ENCODE measurements around the gene MACF1. TPM values are rescaled to one million over a fixed set of nuclear protein-coding genes. Genes with fewer than 3 reads are reported as not detected.

Gene MACF1
- total and polyA plus RNA-seq, 8 donors: 358 to 484 (median 440) TPM

DNA sequence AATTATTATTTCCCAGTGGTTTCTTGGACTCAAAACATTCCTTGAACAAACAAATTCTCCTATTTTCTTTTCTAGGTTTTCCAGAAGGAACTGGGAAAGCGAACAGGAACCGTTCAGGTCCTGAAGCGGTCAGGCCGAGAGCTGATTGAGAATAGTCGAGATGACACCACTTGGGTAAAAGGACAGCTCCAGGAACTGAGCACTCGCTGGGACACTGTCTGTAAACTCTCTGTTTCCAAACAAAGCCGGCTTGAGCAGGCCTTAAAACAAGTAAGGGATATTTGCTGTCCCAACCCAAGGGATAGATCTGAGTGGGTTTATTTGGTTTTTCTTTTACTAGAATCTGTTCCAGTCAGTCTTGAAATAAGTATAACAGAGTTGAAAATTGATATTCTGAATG lies 247.6 kb downstream of the MACF1 start:
- no peak for DNase-seq
- H3K27me3 ChIP-seq: no peaks in the 10 kb centered on the region
- intact Hi-C loops (cut with DNase I): no loop called here
- no peak for ATAC-seq
- peaks cover 24 to 100% of the 10 kb centered on the region in 2 donors for H3K36me3 ChIP-seq
- H3K4me1 ChIP-seq: peaks cover 0 to 7% of the 10 kb centered on the region in 2 donors
- H3K27ac ChIP-seq: peak overlapping the region in 1 of 2 donors; percentile 5
- H3K4me3 ChIP-seq: no peak overlapping the region
- TF ChIP-seq, protein P1, sequence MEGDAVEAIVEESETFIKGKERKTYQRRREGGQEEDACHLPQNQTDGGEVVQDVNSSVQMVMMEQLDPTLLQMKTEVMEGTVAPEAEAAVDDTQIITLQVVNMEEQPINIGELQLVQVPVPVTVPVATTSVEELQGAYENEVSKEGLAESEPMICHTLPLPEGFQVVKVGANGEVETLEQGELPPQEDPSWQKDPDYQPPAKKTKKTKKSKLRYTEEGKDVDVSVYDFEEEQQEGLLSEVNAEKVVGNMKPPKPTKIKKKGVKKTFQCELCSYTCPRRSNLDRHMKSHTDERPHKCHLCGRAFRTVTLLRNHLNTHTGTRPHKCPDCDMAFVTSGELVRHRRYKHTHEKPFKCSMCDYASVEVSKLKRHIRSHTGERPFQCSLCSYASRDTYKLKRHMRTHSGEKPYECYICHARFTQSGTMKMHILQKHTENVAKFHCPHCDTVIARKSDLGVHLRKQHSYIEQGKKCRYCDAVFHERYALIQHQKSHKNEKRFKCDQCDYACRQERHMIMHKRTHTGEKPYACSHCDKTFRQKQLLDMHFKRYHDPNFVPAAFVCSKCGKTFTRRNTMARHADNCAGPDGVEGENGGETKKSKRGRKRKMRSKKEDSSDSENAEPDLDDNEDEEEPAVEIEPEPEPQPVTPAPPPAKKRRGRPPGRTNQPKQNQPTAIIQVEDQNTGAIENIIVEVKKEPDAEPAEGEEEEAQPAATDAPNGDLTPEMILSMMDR (IDR thresholded peaks at IDR 0.05): no peak
- H3K9me3 ChIP-seq: no peaks in the 10 kb centered on the region

DNA sequence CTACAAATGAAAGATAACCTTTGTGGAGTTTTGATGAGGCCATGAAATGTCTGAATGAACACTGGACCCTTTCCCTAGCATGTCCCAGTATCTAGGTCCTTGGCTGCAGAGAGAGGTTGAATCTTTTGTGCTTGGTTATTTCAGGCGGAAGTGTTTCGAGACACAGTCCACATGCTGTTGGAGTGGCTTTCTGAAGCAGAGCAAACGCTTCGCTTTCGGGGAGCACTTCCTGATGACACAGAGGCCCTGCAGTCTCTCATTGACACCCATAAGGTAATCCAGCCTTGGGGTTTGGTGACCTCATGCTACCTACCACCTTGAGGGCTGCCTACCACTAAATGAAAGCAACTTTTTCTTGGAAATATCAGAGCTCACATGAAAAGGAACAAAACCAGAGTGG lies 248.0 kb downstream of the MACF1 start:
- intact Hi-C loops (cut with DNase I): no loop called here
- TF ChIP-seq, protein P1 (IDR thresholded peaks at IDR 0.05): no peak
- H3K9me3 ChIP-seq: no peaks in the 10 kb centered on the region
- H3K27me3 ChIP-seq: no peaks in the 10 kb centered on the region
- peaks cover 0 to 7% of the 10 kb centered on the region in 2 donors for H3K4me1 ChIP-seq
- H3K27ac ChIP-seq: no peak overlapping the region
- no peak for ATAC-seq
- peaks cover 24 to 100% of the 10 kb centered on the region in 2 donors for H3K36me3 ChIP-seq
- H3K4me3 ChIP-seq: no peak overlapping the region
- DNase-seq: no peak

DNA sequence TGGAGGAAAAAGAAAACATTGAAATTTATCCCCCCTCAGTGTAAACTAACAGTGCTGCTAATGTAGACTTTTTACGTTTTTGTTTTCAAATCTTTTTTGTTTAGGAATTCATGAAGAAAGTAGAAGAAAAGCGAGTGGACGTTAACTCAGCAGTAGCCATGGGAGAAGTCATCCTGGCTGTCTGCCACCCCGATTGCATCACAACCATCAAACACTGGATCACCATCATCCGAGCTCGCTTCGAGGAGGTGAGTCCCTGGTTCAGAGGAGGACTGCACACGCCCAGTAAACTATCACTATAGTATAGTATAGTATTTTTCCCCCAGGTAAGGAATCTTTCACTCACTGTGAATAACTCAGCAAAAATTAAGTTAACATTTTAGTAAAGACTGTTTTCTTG lies 249.1 kb downstream of the MACF1 start:
- H3K4me1 ChIP-seq: peaks cover 0 to 7% of the 10 kb centered on the region in 2 donors
- no peaks in the 10 kb centered on the region for H3K9me3 ChIP-seq
- TF ChIP-seq, protein P1 (IDR thresholded peaks at IDR 0.05): no peak
- DNase-seq (peak in 3 of 4 donors; percentile 35 to 53 (median 49)), ATAC-seq (peak; percentile 64)
- no peak overlapping the region for H3K4me3 ChIP-seq
- peaks cover 19 to 100% of the 10 kb centered on the region in 2 donors for H3K36me3 ChIP-seq
- no peaks in the 10 kb centered on the region for H3K27me3 ChIP-seq
- no peak overlapping the region for H3K27ac ChIP-seq
- intact Hi-C loops (cut with DNase I): no loop called here

DNA sequence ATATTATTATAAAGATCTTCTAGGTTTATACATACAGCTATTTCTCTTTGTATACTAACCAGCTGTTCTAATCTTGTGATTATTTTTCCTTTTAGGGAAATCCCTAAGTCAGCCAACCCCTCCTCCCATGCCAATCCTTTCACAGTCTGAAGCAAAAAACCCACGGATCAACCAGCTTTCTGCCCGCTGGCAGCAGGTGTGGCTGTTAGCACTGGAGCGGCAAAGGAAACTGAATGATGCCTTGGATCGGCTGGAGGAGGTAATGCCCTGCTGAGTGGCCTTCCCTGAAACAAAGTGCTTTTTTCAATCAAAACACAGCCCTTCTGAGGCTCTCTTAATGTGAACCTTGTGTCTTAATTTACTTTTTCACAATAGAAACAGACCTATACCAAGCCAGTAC lies 254.5 kb downstream of the MACF1 start:
- Histone ChIP-seq H3K9me3 (no peaks in the 10 kb centered on the region), H3K27me3 (no peaks in the 10 kb centered on the region), H3K4me1 (no peaks in the 10 kb centered on the region), H3K27ac (no peak overlapping the region), H3K36me3 (peaks cover 15 to 100% of the 10 kb centered on the region in 2 donors), H3K4me3 (no peak overlapping the region)
- intact Hi-C loops (cut with DNase I): no loop called here
- ATAC-seq: no peak
- no peak for DNase-seq
- TF ChIP-seq, protein P1 (IDR thresholded peaks at IDR 0.05): no peak

DNA sequence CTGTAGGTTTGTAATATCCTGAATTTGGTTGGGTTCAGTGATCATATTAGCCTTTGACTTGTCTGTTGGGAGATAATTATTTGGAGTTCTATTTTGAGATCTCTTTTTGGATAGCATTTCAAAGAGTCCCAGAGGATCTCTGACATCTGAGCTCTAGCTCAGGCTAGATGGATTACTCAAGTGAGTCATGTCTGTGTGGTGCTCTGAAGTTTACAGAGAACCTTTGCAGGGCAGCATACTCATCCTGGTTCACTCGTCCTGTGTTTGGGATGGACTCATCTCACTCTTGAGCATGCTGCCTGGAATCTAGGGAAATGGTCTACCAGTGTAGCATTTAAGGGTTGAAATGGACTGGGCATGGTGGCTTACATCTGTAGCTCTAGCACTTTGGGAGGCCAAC lies 257.6 kb downstream of the MACF1 start:
- intact Hi-C loops (cut with DNase I): no loop called here
- Histone ChIP-seq H3K27ac (no peak overlapping the region), H3K36me3 (peaks cover 4 to 100% of the 10 kb centered on the region in 2 donors), H3K4me1 (no peaks in the 10 kb centered on the region), H3K27me3 (no peaks in the 10 kb centered on the region), H3K4me3 (no peak overlapping the region), H3K9me3 (no peaks in the 10 kb centered on the region)
- TF ChIP-seq, protein P1 (IDR thresholded peaks at IDR 0.05): no peak
- DNase-seq (no peak), ATAC-seq (no peak)

All from left lung (tissue), 10 donors.